ENCODE measurements around the gene P2RX5.
"Not testable (repeated sequence)": the region's sequence is repeated elsewhere in the genome, so short reads cannot be mapped to it uniquely, and the experiment has no call there.

GRCh38 chr17:3705718-3705984, 9.7 kb upstream of the P2RX5 start:
- TF ChIP-seq, protein P1, sequence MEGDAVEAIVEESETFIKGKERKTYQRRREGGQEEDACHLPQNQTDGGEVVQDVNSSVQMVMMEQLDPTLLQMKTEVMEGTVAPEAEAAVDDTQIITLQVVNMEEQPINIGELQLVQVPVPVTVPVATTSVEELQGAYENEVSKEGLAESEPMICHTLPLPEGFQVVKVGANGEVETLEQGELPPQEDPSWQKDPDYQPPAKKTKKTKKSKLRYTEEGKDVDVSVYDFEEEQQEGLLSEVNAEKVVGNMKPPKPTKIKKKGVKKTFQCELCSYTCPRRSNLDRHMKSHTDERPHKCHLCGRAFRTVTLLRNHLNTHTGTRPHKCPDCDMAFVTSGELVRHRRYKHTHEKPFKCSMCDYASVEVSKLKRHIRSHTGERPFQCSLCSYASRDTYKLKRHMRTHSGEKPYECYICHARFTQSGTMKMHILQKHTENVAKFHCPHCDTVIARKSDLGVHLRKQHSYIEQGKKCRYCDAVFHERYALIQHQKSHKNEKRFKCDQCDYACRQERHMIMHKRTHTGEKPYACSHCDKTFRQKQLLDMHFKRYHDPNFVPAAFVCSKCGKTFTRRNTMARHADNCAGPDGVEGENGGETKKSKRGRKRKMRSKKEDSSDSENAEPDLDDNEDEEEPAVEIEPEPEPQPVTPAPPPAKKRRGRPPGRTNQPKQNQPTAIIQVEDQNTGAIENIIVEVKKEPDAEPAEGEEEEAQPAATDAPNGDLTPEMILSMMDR (IDR thresholded peaks at IDR 0.05; ENCODE audit: low read depth, low read length), result not testable (repeated sequence)
- not testable (repeated sequence) for TF ChIP-seq EZH2phosphoT487 (IDR thresholded peaks at IDR 0.05; ENCODE audit: low read depth)

All from OCI-LY3 (cell line).